Ascending aorta (tissue), 2 donors: ENCODE results near the gene TJP1. TPM values are rescaled to one million over a fixed set of nuclear protein-coding genes. Genes with fewer than 3 reads are reported as not detected.
A peak's percentile ranks its signal among the peaks of the same experiment; 100 is the strongest.

Experiments used
- DNase-seq, 2 donors: peaks; one replicate each; pipeline ENCODE4 v3.0.0-alpha.2; 2019; ENCODE audit warnings: low spot score in 2 of 2
- H3K27ac ChIP-seq, 2 donors: fragments of 200-600 bp; sonication (generic); one replicate each; pipeline ENCODE4 v1.5.1; 2016 to 2017; ENCODE audit warnings: mild to moderate bottlenecking in 1 of 2
- H3K27me3 ChIP-seq: fragments of 200-600 bp; sonication (generic); one replicate; pipeline ENCODE4 v1.5.1; 2017
- H3K36me3 ChIP-seq, 2 donors: fragments of 200-600 bp; sonication (generic); one replicate each; pipeline ENCODE4 v1.5.1; 2016
- H3K4me1 ChIP-seq, 2 donors: fragments of 200-600 bp; sonication (generic); one replicate each; pipeline ENCODE4 v1.5.1; 2016 to 2017; ENCODE audit warnings: mild to moderate bottlenecking in 1 of 2
- H3K4me3 ChIP-seq, 2 donors: fragments of 200-600 bp; sonication (generic); one replicate each; pipeline ENCODE4 v1.5.1; 2016 to 2017; ENCODE audit warnings: mild to moderate bottlenecking in 1 of 2
- H3K9me3 ChIP-seq, 2 donors: fragments of 200-600 bp; sonication (generic); one replicate each; pipeline ENCODE4 v1.5.1; 2016
- intact Hi-C: fragments of 100-400 bp; cut with DNase I; formaldehyde crosslinking; loops from one replicate; pipeline ENCODE4 v1.15.1; 2023
- total RNA-seq: library from RNA; depleted of rRNA; stranded (reverse); fragments of >200 nt; gene quantifications from one replicate; pipeline ENCODE4 v1.1.0, GENCODE V29; 2016
- TF ChIP-seq, protein P1 (sequence below), 3 experiments: fragments of 200-600 bp in 2 of 3; fragments of 450-650 bp in 1 of 3; sonication (generic) in 2 of 3; IDR thresholded peaks; one replicate each; pipeline ENCODE4 v1.5.1; 2016 to 2019; ENCODE audit warnings: antibody characterized with exemption in 3 of 3, mild to moderate bottlenecking in 1 of 3, moderate library complexity in 1 of 3

TJP1 gene
- total RNA-seq, 1 donor from 2014 or later = 90.0 TPM

DNA sequence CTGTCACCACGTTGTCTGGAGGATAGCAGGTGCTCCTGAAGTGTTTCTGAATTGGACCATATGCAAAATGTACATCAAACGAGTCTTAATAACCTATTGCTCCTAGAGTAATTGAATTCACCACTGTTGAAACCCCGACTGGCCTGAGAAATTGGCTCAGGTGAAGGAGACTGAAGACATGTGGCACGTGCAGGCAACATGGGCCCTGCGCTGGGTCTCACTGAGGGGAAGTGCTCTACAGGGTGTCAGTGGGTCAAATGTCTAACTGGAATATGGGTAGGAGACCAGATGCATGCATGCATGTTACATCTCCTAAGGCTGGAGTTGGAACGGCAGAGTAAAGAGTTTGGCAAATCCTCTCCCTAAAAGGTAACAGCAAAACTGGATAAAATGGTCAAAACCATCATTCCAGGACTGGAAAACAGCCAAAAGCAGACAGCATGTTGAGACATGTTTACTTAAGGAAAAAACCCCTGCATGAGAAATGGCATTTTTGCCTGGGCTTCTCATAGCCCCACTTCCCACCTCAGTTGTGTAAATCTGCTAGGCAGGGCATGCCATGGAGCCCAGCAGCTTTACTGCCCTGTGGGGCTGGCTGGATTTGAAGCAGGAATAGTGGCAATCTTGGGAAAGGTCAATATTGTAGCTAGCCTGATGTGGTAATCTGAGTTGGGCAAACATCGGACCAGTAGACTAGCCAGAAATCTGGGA is 131.3 kb downstream of the TJP1 start:
- H3K36me3 ChIP-seq = no peaks in the 10 kb centered on the region
- H3K9me3 ChIP-seq = no peaks in the 10 kb centered on the region
- H3K27me3 ChIP-seq = no peaks in the 10 kb centered on the region
- H3K4me3 ChIP-seq = no peak overlapping the region
- intact Hi-C loops = no loop called here
- TF ChIP-seq, protein P1, sequence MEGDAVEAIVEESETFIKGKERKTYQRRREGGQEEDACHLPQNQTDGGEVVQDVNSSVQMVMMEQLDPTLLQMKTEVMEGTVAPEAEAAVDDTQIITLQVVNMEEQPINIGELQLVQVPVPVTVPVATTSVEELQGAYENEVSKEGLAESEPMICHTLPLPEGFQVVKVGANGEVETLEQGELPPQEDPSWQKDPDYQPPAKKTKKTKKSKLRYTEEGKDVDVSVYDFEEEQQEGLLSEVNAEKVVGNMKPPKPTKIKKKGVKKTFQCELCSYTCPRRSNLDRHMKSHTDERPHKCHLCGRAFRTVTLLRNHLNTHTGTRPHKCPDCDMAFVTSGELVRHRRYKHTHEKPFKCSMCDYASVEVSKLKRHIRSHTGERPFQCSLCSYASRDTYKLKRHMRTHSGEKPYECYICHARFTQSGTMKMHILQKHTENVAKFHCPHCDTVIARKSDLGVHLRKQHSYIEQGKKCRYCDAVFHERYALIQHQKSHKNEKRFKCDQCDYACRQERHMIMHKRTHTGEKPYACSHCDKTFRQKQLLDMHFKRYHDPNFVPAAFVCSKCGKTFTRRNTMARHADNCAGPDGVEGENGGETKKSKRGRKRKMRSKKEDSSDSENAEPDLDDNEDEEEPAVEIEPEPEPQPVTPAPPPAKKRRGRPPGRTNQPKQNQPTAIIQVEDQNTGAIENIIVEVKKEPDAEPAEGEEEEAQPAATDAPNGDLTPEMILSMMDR (IDR thresholded peaks at IDR 0.05) = no peak
- DNase-seq = peak in 1 of 2 donors; percentile 28
- no peaks in the 10 kb centered on the region for H3K4me1 ChIP-seq
- no peak overlapping the region for H3K27ac ChIP-seq

GRCh38 chr15:29689287-29689986 is 132.8 kb downstream of the TJP1 start:
- intact Hi-C loops = no loop called here
- Histone ChIP-seq H3K27me3 (no peaks in the 10 kb centered on the region), H3K27ac (no peak overlapping the region), H3K36me3 (no peaks in the 10 kb centered on the region), H3K4me3 (no peak overlapping the region), H3K4me1 (no peaks in the 10 kb centered on the region), H3K9me3 (no peaks in the 10 kb centered on the region)
- TF ChIP-seq, protein P1 (IDR thresholded peaks at IDR 0.05) = no peak
- peak in 1 of 2 donors; percentile 33 for DNase-seq

DNA sequence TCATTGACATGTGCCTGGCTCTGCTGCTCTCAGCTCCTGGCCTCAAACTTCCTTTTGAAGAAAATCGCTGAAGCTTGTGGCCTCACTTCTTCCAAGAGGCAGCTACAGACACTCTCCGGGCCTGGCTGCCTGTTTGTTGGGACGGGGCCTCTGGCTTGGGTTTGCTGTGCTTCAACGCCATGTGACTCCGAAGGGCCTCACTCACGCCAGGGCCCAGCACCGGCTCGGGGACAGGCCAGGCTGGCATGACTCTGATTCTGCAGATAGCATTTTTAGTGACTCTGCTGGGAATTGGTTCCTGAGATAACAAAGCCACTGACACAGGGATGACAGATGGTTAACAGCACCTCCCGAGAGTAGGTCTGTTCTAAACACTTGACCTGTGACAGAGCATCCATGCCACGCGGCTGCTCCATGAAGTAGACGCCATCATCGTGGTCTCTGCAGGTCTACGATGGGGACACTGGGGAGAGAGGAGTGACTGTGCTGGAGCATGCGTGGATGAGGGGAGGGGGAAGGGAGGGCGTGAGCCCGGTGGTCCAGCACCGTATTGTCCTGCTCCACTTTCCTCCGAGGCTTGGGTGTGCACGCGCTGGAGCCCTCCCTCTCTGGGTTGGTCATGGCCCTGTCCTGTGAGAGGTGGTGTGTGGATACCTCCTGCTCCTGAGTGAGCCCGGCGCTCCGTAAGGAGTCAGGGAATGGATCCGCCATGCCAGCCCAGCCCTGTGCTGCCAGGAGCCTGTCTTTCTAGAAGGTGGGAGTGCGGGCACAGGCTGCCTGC is 133.6 kb downstream of the TJP1 start:
- Histone ChIP-seq H3K27ac (no peak overlapping the region), H3K4me1 (no peaks in the 10 kb centered on the region), H3K9me3 (no peaks in the 10 kb centered on the region), H3K27me3 (no peaks in the 10 kb centered on the region), H3K4me3 (no peak overlapping the region), H3K36me3 (no peaks in the 10 kb centered on the region)
- DNase-seq = peak in 1 of 2 donors; percentile 54
- intact Hi-C loops = no loop called here
- TF ChIP-seq, protein P1 (IDR thresholded peaks at IDR 0.05) = no peak

GRCh38 chr15:29687939-29688505 is 134.2 kb downstream of the TJP1 start:
- Histone ChIP-seq H3K27me3 (no peaks in the 10 kb centered on the region), H3K9me3 (no peaks in the 10 kb centered on the region), H3K4me3 (no peak overlapping the region), H3K27ac (no peak overlapping the region), H3K36me3 (no peaks in the 10 kb centered on the region), H3K4me1 (no peaks in the 10 kb centered on the region)
- peak in 1 of 2 donors; percentile 56 for DNase-seq
- TF ChIP-seq, protein P1 (IDR thresholded peaks at IDR 0.05) = no peak
- intact Hi-C loops = no loop called here

GRCh38 chr15:29687204-29687815 is 135.0 kb downstream of the TJP1 start:
- peak in 1 of 2 donors; percentile 51 for DNase-seq
- TF ChIP-seq, protein P1 (IDR thresholded peaks at IDR 0.05) = no peak
- Histone ChIP-seq H3K36me3 (no peaks in the 10 kb centered on the region), H3K4me1 (no peaks in the 10 kb centered on the region), H3K27me3 (no peaks in the 10 kb centered on the region), H3K4me3 (no peak overlapping the region), H3K9me3 (no peaks in the 10 kb centered on the region), H3K27ac (no peak overlapping the region)
- intact Hi-C loops = no loop called here
